Measurements from ENCODE around the gene R3HDM2.

- no peak for TF ChIP-seq CTCF (conservative IDR thresholded peaks at IDR 0.05 in 1 of 2, IDR thresholded peaks at IDR 0.05 in 1 of 2; ENCODE audit: low read depth in 1 of 2, low read length in 2 of 2)
- no peak for TF ChIP-seq EZH2 (IDR thresholded peaks at IDR 0.05; ENCODE audit: low read length, missing control alignments)
Observed at GRCh38 chr12:57454213-57454565, 23.3 kb upstream of the R3HDM2 start.

Measured in fibroblast of lung (primary cell).